ENCODE results near the gene WDFY4. TPM values are rescaled to one million over a fixed set of nuclear protein-coding genes. Genes with fewer than 3 reads are reported as not detected.

Gene WDFY4
- total and polyA plus RNA-seq, 2 donors (not counting 3 experiments of a cell fraction or from before 2014, with no cell fraction given) = 10.1 to 10.2 TPM

GRCh38 chr10:48725708-48726107 lies 41.0 kb downstream of the WDFY4 start:
- CTCF ChIA-PET = interaction anchor here (1.3 kb wide), 1 partner anchor 68 kb away, joined by 3 read pairs; no protein-coding TSS in a partner anchor
- Histone ChIP-seq H3K4me2 (ENCODE audit: insufficient read depth, low read length) (no peak overlapping the region), H3K4me3 (replicated peaks in 1 of 3; ENCODE audit: insufficient read depth in 1 of 3, low read depth in 1 of 3, low read length in 3 of 3) (no peak overlapping the region), H3K79me2 (ENCODE audit: control insufficient read depth, insufficient read depth, low read length) (no peaks in the 10 kb centered on the region), H3K9me3 (replicated peaks; ENCODE audit: control insufficient read depth, insufficient read depth, low read length) (no peaks in the 10 kb centered on the region), H3K9ac (replicated peaks; ENCODE audit: extremely low read depth, insufficient read depth, low read length) (no peak overlapping the region), H3K4me1 (ENCODE audit: control insufficient read depth, extremely low read depth, insufficient read depth, low read length) (no peaks in the 10 kb centered on the region), H3K27me3 (ENCODE audit: control insufficient read depth in 2 of 2, insufficient read depth in 2 of 2, low read length in 2 of 2) (no peaks in the 10 kb centered on the region), H4K20me1 (replicated peaks; ENCODE audit: control insufficient read depth, extremely low read depth, insufficient read depth, low read length) (no peaks in the 10 kb centered on the region), H3K27ac (ENCODE audit: insufficient read depth, low read depth, low read length) (no peak overlapping the region), H3K36me3 (ENCODE audit: control insufficient read depth in 2 of 2, extremely low read depth in 1 of 2, insufficient read depth in 2 of 2, low read length in 2 of 2) (no peaks in the 10 kb centered on the region), H3K9me1 (replicated peaks; ENCODE audit: control insufficient read depth, extremely low read depth, insufficient read depth, low read length) (no peaks in the 10 kb centered on the region), H2AFZ (ENCODE audit: low read depth, low read length) (no peak overlapping the region)
- FAIRE-seq = no peak
- dilution Hi-C loops (cut with MboI; ENCODE audit: extremely low pct_ligation_motif_present, low sequenced_read_pairs) (no loop called here), intact Hi-C loops (cut with micrococcal nuclease) (no loop called here)
- POLR2A ChIA-PET = no interaction called here
- no peak for DNase-seq (ENCODE audit: low read depth, low spot score)
- TF ChIP-seq GATA2 (IDR thresholded peaks at IDR 0.05; ENCODE audit: insufficient read depth, insufficient read length, low read depth, low read length) (no peak), POLR2AphosphoS5 (IDR thresholded peaks at IDR 0.05; ENCODE audit: insufficient read depth, low read depth, low read length) (no peak), JUN (IDR thresholded peaks at IDR 0.05; ENCODE audit: borderline replicate concordance, insufficient read depth, insufficient read length, low read depth) (no peak), MYC (IDR thresholded peaks at IDR 0.05; ENCODE audit: low read depth, low read length) (no peak), POLR2A (IDR thresholded peaks at IDR 0.05; ENCODE audit: low read depth, low read length) (no peak), CTCF (IDR thresholded peaks at IDR 0.05; ENCODE audit: extremely low read depth in 1 of 2, insufficient read depth in 1 of 2, low read depth in 1 of 2, low read length in 2 of 2) (no peak), FOS (IDR thresholded peaks at IDR 0.05; ENCODE audit: borderline replicate concordance, insufficient read depth, low read length) (no peak), EZH2 (IDR thresholded peaks at IDR 0.05; ENCODE audit: borderline replicate concordance, low read depth, low read length, severe bottlenecking) (no peak)
- no TSS peak for BruUV-seq (replicated peaks)
